NCI-H187 treated with DMSO at 0.1 percent for 48 hours (cell line): ENCODE data around the gene SPSB4.
"Not testable (repeated sequence)": the region's sequence is repeated elsewhere in the genome, so short reads cannot be mapped to it uniquely, and the experiment has no call there.

Source experiments
- DNase-seq: peaks from one replicate; lab custom pipeline; 2025; lab: John Stamatoyannopoulos, UW

The SPSB4 gene

DNA sequence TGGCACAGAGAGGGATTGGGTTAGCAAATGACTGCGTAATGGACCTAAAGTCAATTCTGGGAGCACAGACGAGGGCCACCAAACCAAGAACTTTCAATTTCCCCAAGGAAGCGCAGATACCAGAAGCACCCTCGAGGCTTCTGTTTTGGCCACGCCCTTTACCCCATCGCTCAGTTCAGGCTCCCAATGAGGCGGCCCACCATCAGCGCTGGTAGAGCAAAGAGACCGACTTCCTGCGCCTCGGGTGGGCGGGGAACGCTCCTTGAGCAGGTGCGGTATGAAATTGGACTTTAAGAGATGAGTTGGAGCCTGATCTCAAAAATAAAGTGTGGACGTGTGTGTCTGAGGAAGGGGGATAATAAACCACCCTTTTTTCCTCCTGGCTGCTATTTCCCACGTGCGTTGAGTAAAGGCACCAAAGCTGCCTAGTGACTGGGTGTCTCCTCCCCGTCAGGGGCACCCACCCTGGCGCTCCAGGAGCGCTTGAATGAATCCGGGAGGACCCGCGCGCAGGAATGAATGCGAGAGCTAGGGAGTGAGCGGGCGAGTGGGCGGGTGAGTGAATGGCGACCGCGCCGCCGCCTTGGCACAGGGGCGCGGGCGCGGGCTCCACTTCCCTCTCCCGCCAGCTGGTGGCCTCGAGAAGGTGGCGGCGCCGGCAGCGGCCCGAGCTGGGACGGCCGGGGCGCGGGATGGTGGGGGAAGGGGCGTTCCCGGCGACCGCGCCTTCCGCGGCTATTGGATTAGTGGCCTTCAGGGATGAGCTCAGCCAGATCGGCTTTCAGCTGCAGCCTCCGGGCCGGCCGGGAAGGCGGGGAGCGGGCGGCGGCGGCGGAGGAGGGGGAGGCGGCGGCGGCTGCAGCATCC is at the start of gene SPSB4:
SPSB4 (plus strand) TSS at position 772 of the 867 bp plus-strand sequence. CDS start 14,758 bp downstream, outside the sequence.
- no peak for DNase-seq

DNA sequence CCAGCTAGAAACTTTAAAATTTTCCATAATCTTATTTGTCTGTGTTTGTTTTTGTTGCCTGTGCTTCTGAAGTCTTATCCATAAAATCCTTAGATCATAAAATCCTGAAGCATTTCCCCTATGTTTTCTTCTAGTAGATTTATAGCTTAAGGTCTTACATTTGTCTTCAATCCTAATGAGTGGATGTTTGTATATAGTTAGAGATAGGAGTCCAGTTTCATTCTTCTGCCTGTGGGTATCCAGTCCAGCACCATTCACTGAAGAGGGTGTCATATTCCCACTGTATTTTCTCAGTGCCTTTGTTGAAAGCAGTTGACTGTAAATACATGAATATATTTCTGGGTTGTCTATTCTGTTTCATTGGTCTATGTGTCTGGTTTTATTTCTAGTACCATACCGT is 44.8 kb upstream of the SPSB4 start:
- DNase-seq: no peak

GRCh38 chr3:141009496-141009895 is 41.7 kb upstream of the SPSB4 start:
- DNase-seq: no peak

DNA sequence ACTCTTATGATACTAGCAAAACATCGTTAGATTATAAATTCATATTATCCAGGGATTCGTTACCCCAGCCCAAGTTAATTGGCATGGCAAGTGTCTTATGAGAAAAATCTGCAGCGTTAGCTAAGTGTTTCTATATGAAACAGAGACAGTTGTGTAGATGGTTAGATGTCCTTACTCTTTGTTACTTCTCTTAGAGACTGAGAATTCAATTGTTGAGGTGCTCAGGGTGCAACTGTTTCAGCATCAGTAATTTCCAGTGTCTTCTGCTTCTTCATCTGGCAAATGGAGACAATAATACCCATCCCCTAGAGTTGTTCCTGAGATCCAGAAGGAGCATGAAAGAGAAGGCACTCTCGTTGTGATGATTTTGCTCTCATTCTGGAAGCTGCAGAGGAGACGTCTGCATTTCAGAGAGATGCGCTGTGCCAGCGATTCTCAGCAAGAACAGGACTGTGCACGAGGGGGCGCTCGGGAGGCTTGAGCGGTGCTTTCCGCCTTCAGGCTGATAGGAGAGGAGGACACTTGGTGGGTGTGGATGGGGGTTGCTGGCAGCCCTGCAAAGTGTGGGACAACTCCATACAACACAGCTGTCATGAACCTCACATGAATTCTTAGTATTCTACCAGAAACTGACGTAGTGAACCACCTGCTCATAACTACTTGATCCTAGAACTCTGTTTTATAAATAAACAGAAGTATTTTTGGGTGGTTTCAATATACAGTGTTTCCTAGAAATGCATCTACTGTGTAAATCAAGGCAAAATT is 39.7 kb upstream of the SPSB4 start:
- DNase-seq: no peak

DNA sequence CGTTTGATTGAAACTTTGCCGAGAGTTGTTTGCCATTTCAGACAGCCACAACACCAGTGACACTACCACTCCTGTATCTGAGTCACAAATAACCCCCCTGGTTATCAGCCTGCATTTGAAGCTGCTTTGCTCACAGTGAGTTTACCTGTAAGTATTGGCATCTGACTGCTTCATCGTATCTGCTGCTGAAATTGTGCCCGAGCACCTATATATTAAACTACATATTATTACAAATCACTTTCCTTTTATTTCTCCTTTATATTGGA is 39.2 kb upstream of the SPSB4 start:
- DNase-seq: no peak

- no peak for DNase-seq
Observed at GRCh38 chr3:141012571-141012970, 38.6 kb upstream of the SPSB4 start.

DNA sequence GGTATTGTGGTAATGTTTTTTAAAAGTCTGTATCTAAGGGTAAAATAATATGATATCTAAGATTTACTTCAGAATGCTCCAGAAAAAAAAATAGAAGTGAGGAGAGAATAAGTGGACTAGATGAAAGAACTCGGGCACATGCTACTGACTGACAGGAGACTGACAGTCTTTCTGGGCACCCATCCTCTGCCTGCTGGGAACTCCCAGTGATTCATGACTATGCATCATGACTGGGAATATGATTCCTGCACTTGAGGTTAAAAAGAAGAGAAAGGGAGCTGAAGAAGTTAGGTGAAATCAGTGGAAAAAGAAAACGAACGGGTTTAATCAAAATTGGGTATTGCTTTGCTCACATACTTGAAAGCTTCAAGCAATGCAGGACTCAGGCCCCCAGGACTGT is 35.7 kb upstream of the SPSB4 start:
- no peak for DNase-seq

DNA sequence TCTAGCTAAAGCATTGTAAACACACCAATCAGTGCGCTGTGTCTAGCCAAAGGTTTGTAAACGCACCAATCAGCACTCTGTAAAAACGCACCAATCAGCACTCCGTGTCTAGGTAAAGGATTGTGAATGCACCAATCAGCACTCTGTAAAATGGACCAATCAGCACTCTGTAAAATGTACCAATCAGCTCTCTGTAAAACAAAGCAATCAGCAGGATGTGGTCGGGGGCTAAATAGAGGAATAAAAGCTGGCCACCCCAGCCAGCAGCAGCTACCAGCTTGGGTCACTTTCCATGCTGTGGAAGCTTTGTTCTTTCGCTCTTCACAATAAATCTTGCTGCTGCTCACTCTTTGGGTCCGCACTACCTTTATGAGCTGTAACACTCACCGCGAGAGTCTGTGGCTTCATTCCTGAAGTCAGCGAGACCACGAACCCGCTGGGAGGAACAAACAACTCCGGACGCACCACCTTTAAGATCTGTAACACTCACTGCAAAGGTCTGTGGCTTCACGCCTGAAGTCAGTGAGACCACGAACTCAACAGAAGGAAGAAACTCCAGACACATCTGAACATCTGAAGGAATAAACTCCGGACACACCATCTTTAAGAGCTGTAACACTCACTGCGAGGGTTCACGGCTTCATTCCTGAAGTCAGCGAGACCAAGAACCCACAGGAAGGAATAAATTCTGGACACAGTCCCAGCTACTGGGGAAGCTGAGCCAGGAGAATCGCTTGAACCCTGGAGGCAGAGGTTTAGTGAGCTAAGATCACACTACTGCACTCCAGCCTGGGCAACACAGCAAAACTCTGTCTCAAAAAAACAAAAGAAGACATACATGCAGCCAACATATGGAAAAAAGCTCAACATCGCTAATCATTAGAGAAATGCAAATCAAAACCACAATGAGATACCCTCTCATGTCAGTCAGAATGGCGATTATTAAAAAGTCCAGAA is 33.5 kb upstream of the SPSB4 start:
- DNase-seq: not testable (repeated sequence)

DNA sequence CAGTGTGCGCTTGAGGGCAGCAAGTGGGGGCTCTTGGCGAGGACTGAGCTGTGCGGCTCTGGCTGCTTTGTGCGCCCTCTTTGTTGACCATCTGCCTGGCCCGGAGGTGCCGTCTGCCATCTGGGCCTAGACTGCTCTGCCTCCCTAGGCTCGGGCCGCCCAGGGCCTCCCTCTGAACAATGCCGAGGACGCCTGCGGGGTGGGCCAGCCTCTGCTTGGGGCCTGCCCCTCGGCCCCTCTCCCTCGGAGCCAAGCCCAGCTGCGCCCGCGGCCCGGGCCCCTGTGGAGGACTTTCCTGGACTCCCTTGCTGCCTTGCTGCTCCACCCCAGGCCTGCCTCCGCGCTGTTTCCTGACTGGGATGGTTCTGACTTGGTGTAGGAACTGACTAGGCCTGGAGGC is 31.9 kb upstream of the SPSB4 start:
- no peak for DNase-seq

GRCh38 chr3:141020143-141020830 is 30.9 kb upstream of the SPSB4 start:
- no peak for DNase-seq

GRCh38 chr3:141021261-141021660 is 29.9 kb upstream of the SPSB4 start:
- no peak for DNase-seq

- no peak for DNase-seq
Observed at GRCh38 chr3:141030296-141030695, 20.9 kb upstream of the SPSB4 start.

GRCh38 chr3:141039589-141039988 is 11.6 kb upstream of the SPSB4 start:
- DNase-seq: no peak

DNA sequence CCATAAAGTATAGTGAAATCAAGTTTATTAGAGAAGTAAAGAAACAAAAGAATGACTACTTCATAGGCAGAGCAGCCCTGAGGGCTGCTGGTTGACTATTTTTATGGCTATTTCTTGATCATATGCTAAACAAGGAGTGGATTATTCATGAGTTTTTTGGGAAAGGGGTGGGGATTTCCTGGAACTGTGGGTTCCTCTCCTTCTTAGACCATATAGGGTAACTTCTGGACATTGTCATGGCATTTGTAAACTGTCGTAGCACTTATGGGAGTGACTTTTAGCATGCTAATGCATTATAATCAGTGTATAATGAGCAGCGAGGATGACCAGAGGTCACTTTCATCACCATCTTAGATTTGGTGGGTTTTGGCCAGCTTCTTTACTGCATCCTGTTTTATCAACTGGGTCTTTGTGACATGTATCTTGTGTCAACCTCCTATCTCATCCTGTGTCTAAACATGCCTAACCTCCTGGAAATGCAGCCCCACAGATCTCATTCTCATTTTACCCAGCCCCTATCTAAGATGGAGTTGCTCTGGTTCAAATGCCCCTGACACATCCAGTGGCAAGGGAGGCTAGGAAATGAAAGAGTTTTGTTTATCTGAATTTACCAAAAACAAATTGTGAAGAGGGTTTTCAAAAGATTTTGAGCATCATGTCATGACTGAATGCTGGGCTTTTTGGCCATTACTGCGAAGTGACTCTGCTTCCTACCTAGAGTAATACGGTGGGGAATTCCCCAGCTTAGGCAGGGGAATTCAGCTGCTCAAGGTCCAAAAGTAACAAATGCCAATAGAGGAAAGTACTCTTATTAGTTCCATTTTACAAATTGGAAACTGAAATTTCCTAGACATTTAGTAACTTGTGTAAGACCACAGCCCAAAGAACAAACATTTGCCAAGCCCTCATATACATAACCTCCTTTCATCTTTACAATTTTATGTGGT is 6.2 kb upstream of the SPSB4 start:
- no peak for DNase-seq

DNA sequence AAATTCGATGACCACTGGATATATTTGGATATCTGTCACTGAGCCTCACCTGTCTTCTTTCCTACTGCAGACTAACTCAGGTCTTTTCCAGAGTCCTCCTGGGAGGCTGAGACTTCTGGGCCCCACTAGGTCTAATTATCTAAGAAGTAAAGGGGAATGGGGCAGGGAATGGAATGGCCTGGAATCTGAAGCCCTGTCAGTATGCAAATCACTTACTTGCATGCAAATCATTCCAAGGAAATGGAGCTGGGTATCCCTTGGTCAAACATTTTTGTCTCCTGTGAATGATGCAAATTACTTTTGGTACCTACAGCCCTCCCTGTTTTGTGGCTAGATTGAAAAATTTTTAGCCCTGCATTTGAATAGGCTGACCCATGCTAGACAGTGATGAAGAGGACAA is 5.3 kb upstream of the SPSB4 start:
- DNase-seq: no peak

DNA sequence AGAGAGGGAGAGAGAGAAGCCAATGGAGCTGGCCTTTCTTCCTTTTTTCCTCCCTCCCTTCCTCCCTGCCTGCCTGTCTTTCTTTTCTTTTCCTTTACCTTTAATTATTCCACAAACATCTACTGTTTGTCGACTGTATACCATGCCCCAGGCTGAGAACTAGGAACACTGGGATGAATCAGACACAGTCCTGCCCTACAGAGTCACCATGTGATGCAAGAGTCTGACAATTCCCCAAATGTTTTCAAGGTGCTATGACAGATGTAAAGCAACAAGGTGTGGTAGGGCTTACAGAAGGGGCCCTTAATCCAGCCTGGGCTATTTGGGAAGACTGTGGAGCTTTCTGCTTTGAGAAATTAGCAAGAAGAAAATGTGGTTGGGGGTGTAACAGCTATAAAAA is 4.0 kb upstream of the SPSB4 start:
- no peak for DNase-seq

- no peak for DNase-seq
Observed at GRCh38 chr3:141049681-141050080, 1.5 kb upstream of the SPSB4 start.

DNA sequence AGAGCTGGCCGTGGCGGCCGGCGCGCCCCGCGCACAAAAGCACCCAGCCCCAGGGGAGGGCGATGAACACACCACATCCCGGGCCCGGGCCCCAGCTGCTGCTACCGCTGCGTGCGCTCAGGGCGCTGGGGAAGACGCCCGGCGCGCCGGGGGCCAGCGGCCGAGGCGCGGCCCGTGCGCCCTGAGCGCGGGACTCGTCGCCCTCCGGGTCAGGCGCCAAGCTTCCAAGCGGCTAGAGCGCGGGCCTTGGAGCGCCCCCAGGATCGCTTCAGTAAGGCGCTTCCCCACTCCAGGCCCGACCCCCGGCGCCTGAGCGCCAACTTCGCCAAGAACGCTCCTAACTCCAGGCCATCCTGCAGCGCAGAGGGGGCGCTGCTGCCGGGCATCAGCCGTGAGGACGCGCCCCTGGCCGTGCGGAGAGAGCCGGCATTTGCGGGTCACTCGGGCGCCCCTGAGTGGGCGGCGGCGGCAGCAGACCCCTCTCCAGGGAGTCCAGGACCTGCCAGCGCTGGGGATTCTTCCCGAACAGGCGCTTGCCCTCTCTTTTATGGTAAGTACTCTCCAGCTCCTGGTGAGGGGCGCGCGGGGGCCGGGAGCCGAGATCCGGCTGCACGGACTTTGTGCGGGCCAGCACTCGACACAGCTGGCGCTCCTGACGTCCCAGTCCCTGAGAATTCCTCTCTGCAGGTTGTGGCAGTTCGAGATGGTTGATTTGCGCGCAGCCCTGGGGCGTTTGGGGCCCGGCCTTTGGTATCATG is 475 bp downstream of the SPSB4 start:
- no peak for DNase-seq

DNA sequence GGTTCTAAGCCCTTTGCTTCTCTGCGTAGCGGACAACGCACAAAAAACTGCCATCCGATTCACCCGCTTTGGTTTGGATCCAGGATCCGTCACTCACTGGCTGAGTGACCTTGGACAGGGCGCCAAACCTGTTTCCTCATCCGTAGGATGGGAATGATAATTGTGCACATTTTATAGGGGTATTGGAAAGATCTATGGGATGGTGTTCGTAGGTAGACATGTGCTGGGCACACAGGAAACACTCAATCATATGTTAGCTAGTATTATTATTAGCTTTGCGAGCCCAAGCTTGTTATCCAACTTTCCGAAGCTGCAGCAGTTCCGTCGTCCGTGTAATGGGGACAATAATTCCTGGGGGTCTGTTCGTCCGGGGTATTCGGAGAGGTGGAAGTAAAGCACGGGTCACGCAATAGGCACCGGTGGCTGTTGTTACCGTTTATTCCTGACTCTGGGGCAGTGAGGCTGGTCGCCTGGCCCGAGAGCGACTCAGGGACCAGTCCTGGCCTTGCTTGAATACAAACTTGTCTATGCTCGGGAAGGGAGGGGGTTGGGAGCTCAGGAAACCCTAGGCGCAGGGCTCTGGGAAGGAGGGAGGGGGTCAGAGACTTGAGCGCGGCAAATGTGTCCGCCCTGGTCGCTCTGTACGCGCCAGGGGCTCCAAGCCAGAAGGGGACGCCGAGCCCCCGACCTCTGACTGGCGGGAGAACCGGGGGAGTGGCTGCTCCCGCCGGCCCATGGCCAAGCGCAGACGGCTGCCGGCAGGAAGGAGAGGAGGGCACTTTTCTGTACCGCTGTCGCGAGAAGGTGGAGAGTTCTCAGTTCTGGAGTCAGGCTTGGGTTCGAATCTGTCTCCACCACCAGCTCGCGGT is 1.3 kb downstream of the SPSB4 start:
- no peak for DNase-seq
